Peyer's patch (tissue), 4 donors: Measurements from ENCODE around the gene AK4. TPM values are rescaled to one million over a fixed set of nuclear protein-coding genes. Genes with fewer than 3 reads are reported as not detected.

Source experiments
- DNase-seq, 3 donors: peaks; one replicate each; pipeline ENCODE4 v3.0.0-alpha.2; 2017 to 2019
- H3K27ac ChIP-seq, 4 donors: fragments of 200-600 bp; sonication (generic); one replicate each; pipeline ENCODE4 v1.5.1; 2016 to 2019
- H3K27me3 ChIP-seq, 2 donors: fragments of 200-600 bp; sonication (generic); one replicate each; pipeline ENCODE4 v1.5.1; 2019
- H3K36me3 ChIP-seq, 3 donors: fragments of 200-600 bp; sonication (generic); one replicate each; pipeline ENCODE4 v1.5.1; 2016 to 2019
- H3K4me1 ChIP-seq, 4 donors: fragments of 200-600 bp; sonication (generic); one replicate each; pipeline ENCODE4 v1.5.1; 2016 to 2019
- H3K4me3 ChIP-seq, 4 donors: fragments of 200-600 bp; sonication (generic); 1 replicate in 3 of 4; 2 replicates in 1 of 4; pipeline ENCODE4 v1.5.1; 2016 to 2019; ENCODE audit warnings: mild to moderate bottlenecking in 1 of 4
- H3K9me3 ChIP-seq, 4 donors: fragments of 200-600 bp; sonication (generic); one replicate each; pipeline ENCODE4 v1.5.1; 2016 to 2019; ENCODE audit warnings: mild to moderate bottlenecking in 1 of 4
- CTCF ChIP-seq, 6 experiments: fragments of 450-650 bp in 4 of 6; fragments of 200-600 bp in 2 of 6; sonication (generic) in 1 of 6; IDR thresholded peaks; one replicate each; pipeline ENCODE4 v1.5.1; 2017 to 2019; ENCODE audit warnings: antibody characterized with exemption in 6 of 6, mild to moderate bottlenecking in 3 of 6, moderate library complexity in 1 of 6
- POLR2A ChIP-seq, 2 donors: fragments of 450-650 bp; IDR thresholded peaks; one replicate each; pipeline ENCODE4 v1.5.1; 2017; ENCODE audit warnings: antibody characterized with exemption in 2 of 2, mild to moderate bottlenecking in 2 of 2, moderate library complexity in 2 of 2
- total RNA-seq, 4 donors: library from RNA; depleted of rRNA; stranded (reverse); fragments of >200 nt; gene quantifications; one replicate each; pipeline ENCODE4 v1.1.0, GENCODE V29; 2016

AK4 gene
- total RNA-seq, 4 donors from 2014 or later, result 4.8 to 12.2 (median 6.8) TPM

GRCh38 chr1:65176591-65176990 lies 28.6 kb downstream of the AK4 start:
- Histone ChIP-seq H3K36me3 (no peaks in the 10 kb centered on the region), H3K27me3 (no peaks in the 10 kb centered on the region), H3K4me1 (no peaks in the 10 kb centered on the region), H3K9me3 (no peaks in the 10 kb centered on the region), H3K4me3 (no peak overlapping the region), H3K27ac (no peak overlapping the region)
- DNase-seq, result no peak
- TF ChIP-seq CTCF (IDR thresholded peaks at IDR 0.05), result no peak
- no peak for TF ChIP-seq POLR2A (IDR thresholded peaks at IDR 0.05)

- H3K36me3 ChIP-seq, result no peaks in the 10 kb centered on the region
- no peaks in the 10 kb centered on the region for H3K4me1 ChIP-seq
- no peaks in the 10 kb centered on the region for H3K9me3 ChIP-seq
- H3K27ac ChIP-seq, result no peak overlapping the region
- no peak for DNase-seq
- TF ChIP-seq POLR2A (IDR thresholded peaks at IDR 0.05) (no peak), CTCF (IDR thresholded peaks at IDR 0.05) (no peak)
- no peak overlapping the region for H3K4me3 ChIP-seq
- no peaks in the 10 kb centered on the region for H3K27me3 ChIP-seq
Measured at GRCh38 chr1:65177457-65177856, 29.5 kb downstream of the AK4 start.

GRCh38 chr1:65178235-65178634 lies 30.2 kb downstream of the AK4 start:
- no peaks in the 10 kb centered on the region for H3K4me1 ChIP-seq

GRCh38 chr1:65179148-65179547 lies 31.1 kb downstream of the AK4 start:
- no peak overlapping the region for H3K27ac ChIP-seq
- H3K4me3 ChIP-seq, result no peak overlapping the region
- no peak for TF ChIP-seq CTCF (IDR thresholded peaks at IDR 0.05)
- no peak for TF ChIP-seq POLR2A (IDR thresholded peaks at IDR 0.05)

More at GRCh38 chr1:65178235-65178634, 30.2 kb downstream of the AK4 start:
- H3K9me3 ChIP-seq, result no peaks in the 10 kb centered on the region
- H3K27me3 ChIP-seq, result no peaks in the 10 kb centered on the region
- no peak overlapping the region for H3K27ac ChIP-seq
- H3K36me3 ChIP-seq, result no peaks in the 10 kb centered on the region
- TF ChIP-seq POLR2A (IDR thresholded peaks at IDR 0.05), result no peak
- TF ChIP-seq CTCF (IDR thresholded peaks at IDR 0.05), result no peak
- no peak overlapping the region for H3K4me3 ChIP-seq
- DNase-seq, result no peak

GRCh38 chr1:65180977-65181376 lies 33.0 kb downstream of the AK4 start:
- DNase-seq, result no peak
- H3K27ac ChIP-seq, result no peak overlapping the region
- no peaks in the 10 kb centered on the region for H3K27me3 ChIP-seq
- H3K4me1 ChIP-seq, result no peaks in the 10 kb centered on the region
- TF ChIP-seq CTCF (IDR thresholded peaks at IDR 0.05), result no peak
- TF ChIP-seq POLR2A (IDR thresholded peaks at IDR 0.05), result no peak
- H3K9me3 ChIP-seq, result no peaks in the 10 kb centered on the region
- no peak overlapping the region for H3K4me3 ChIP-seq
- no peaks in the 10 kb centered on the region for H3K36me3 ChIP-seq

More at GRCh38 chr1:65179148-65179547, 31.1 kb downstream of the AK4 start:
- Histone ChIP-seq H3K36me3 (no peaks in the 10 kb centered on the region), H3K9me3 (no peaks in the 10 kb centered on the region), H3K27me3 (no peaks in the 10 kb centered on the region), H3K4me1 (no peaks in the 10 kb centered on the region)
- DNase-seq, result no peak

- no peaks in the 10 kb centered on the region for H3K9me3 ChIP-seq
- no peak for DNase-seq
- no peaks in the 10 kb centered on the region for H3K36me3 ChIP-seq
- H3K4me1 ChIP-seq, result no peaks in the 10 kb centered on the region
- H3K27me3 ChIP-seq, result no peaks in the 10 kb centered on the region
- H3K27ac ChIP-seq, result no peak overlapping the region
- TF ChIP-seq CTCF (IDR thresholded peaks at IDR 0.05) (no peak), POLR2A (IDR thresholded peaks at IDR 0.05) (no peak)
- H3K4me3 ChIP-seq, result no peak overlapping the region
Measured at GRCh38 chr1:65182658-65183268, 34.8 kb downstream of the AK4 start.
